ENCODE data around the gene PPP6R1.
A peak's percentile ranks its signal among the peaks of the same experiment; 100 is the strongest.

PPP6R1 gene

DNA sequence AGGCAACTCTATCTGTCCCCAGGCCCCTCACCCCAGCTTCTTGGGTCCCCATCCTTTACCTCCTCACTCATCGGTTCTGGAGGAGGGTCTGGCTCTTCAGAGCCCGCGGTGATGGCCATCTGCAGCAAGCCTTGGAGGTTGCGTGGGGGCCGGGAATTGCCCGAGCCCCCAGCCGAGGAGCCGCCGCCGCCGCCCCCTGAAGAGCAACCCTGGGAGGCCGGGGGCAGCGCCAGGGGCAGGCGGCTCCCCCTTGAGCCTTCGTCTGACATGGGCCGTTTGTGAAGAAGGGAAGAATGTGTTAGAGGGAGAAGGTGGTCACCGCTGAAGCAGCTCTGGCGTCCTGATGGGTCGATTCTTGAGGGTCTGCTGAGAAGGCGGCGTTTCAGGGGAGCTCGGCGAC is 20.5 kb upstream of the PPP6R1 start:
- peak overlapping the region; percentile 82 for H3K27ac ChIP-seq (ENCODE audit: low read length)

GRCh38 chr19:55278391-55279135 is 19.7 kb upstream of the PPP6R1 start:
- Histone ChIP-seq H3K36me3 (ENCODE audit: control insufficient read depth in 2 of 2, insufficient read depth in 2 of 2, low read length in 2 of 2) (peaks cover 11 to 26% of the 10 kb centered on the region in 2 donors), H3K4me1 (ENCODE audit: control insufficient read depth, insufficient read depth, low read length) (peaks cover 15% of the 10 kb centered on the region), H3K27ac (ENCODE audit: low read length) (no peak overlapping the region), H3K9me3 (ENCODE audit: control insufficient read depth in 2 of 2, low read length in 2 of 2) (no peaks in the 10 kb centered on the region), H3K4me3 (ENCODE audit: low read length in 2 of 2) (peak overlapping the region in 1 of 2 donors; percentile 92), H3K9ac (ENCODE audit: low read length in 2 of 2) (no peak overlapping the region), H3K27me3 (ENCODE audit: control insufficient read depth in 1 of 2, insufficient read depth in 2 of 2, low read length in 2 of 2) (no peaks in the 10 kb centered on the region)

More for the DNA sequence above, 20.5 kb upstream of the PPP6R1 start:
- H3K4me3 ChIP-seq (ENCODE audit: low read length in 2 of 2) = peak overlapping the region; percentile 92 to 98
- H3K27me3 ChIP-seq (ENCODE audit: control insufficient read depth in 1 of 2, insufficient read depth in 2 of 2, low read length in 2 of 2) = no peaks in the 10 kb centered on the region
- peaks cover 17% of the 10 kb centered on the region for H3K4me1 ChIP-seq (ENCODE audit: control insufficient read depth, insufficient read depth, low read length)
- peaks cover 11 to 23% of the 10 kb centered on the region in 2 donors for H3K36me3 ChIP-seq (ENCODE audit: control insufficient read depth in 2 of 2, insufficient read depth in 2 of 2, low read length in 2 of 2)
- H3K9me3 ChIP-seq (ENCODE audit: control insufficient read depth in 2 of 2, low read length in 2 of 2) = no peaks in the 10 kb centered on the region
- H3K9ac ChIP-seq (ENCODE audit: low read length in 2 of 2) = peak overlapping the region; percentile 81 to 84

- no peaks in the 10 kb centered on the region for H3K9me3 ChIP-seq (ENCODE audit: control insufficient read depth in 2 of 2, low read length in 2 of 2)
- no peaks in the 10 kb centered on the region for H3K27me3 ChIP-seq (ENCODE audit: control insufficient read depth in 1 of 2, insufficient read depth in 2 of 2, low read length in 2 of 2)
- H3K27ac ChIP-seq (ENCODE audit: low read length) = no peak overlapping the region
- H3K4me3 ChIP-seq (ENCODE audit: low read length in 2 of 2) = no peak overlapping the region
- H3K4me1 ChIP-seq (ENCODE audit: control insufficient read depth, insufficient read depth, low read length) = peaks cover 13% of the 10 kb centered on the region
- peaks cover 11 to 35% of the 10 kb centered on the region in 2 donors for H3K36me3 ChIP-seq (ENCODE audit: control insufficient read depth in 2 of 2, insufficient read depth in 2 of 2, low read length in 2 of 2)
- H3K9ac ChIP-seq (ENCODE audit: low read length in 2 of 2) = no peak overlapping the region
Observed at GRCh38 chr19:55277494-55277893, 18.7 kb upstream of the PPP6R1 start.

DNA sequence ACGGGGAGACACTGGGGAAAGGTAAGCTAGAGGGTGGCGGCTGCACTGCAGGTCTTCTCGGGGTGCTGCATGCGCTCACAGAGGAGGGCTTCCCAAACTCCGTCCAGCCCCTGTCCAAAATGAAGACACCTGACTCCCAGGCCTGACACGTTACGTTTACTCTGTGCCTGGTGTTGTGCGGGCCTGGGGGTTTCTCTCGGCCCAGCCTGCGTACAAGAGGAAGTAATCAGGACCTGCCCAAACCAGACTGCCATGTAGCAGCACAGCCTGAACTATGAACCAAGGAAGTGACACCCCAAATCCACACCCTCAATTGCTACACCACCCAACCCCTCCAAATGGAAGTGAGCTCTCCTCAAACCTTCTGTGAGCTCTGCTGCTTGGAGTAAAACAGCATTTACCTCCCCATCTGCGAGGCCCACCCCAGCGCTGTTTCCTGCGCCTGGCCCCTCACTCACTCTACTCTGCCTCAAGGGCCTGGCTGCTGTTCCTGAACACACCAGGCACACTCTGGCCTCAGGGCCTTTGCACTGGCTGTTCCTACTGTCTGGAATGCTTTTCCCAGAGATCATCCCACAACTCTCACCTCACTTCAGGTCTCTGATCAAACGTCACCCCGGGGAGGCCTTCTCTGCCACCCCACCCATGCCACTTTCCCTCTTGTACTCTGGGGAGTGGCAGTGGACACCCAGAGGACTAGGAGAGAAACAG is 18.1 kb upstream of the PPP6R1 start:
- no peak overlapping the region for H3K27ac ChIP-seq (ENCODE audit: low read length)
- no peak overlapping the region for H3K9ac ChIP-seq (ENCODE audit: low read length in 2 of 2)
- peaks cover 13% of the 10 kb centered on the region for H3K4me1 ChIP-seq (ENCODE audit: control insufficient read depth, insufficient read depth, low read length)
- H3K4me3 ChIP-seq (ENCODE audit: low read length in 2 of 2) = no peak overlapping the region
- H3K36me3 ChIP-seq (ENCODE audit: control insufficient read depth in 2 of 2, insufficient read depth in 2 of 2, low read length in 2 of 2) = peaks cover 11 to 38% of the 10 kb centered on the region in 2 donors
- H3K27me3 ChIP-seq (ENCODE audit: control insufficient read depth in 1 of 2, insufficient read depth in 2 of 2, low read length in 2 of 2) = no peaks in the 10 kb centered on the region
- no peaks in the 10 kb centered on the region for H3K9me3 ChIP-seq (ENCODE audit: control insufficient read depth in 2 of 2, low read length in 2 of 2)

DNA sequence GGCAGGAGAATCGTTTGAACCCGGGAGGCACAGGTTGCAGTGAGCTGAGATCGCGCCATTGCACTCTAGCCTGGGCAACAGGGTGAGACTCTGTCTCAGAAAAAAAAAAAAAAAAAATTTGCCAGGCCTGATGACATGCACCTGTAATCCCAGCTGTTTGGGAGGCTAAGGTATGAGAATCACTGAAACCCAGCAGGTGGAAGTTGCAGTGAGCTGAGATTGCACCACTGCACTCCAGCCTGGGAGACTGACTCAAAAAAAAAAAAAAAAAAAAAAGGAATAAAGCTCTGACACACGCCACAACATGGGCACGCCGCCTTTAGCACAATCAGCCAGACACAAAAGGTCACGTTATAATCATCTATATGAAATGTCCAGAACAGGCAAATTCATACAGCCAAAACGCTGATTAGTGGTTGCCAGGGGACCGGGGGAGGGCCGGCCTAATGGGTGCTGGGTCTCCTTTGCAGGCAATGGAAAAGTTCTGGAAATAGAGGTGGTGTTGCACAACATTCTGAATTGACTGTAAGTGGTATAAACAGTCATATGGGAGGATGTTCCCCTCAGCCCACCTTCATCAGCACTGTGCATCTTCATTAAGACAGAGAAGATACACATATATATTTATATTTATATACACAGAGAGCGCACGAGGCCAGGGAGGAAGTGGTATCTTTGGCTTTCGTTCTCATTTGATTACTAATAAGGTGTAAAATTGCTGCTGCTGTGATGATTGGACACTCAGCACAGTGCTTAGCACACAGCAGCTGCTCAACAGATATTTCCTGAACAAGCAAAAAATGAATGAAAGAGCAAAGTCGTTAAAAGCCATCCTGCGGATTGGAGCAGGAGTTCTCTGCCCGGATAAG is 17.3 kb upstream of the PPP6R1 start:
- no peak overlapping the region for H3K9ac ChIP-seq (ENCODE audit: low read length in 2 of 2)
- H3K27ac ChIP-seq (ENCODE audit: low read length) = no peak overlapping the region
- no peaks in the 10 kb centered on the region for H3K27me3 ChIP-seq (ENCODE audit: control insufficient read depth in 1 of 2, insufficient read depth in 2 of 2, low read length in 2 of 2)
- no peaks in the 10 kb centered on the region for H3K9me3 ChIP-seq (ENCODE audit: control insufficient read depth in 2 of 2, low read length in 2 of 2)
- no peak overlapping the region for H3K4me3 ChIP-seq (ENCODE audit: low read length in 2 of 2)
- peaks cover 11 to 38% of the 10 kb centered on the region in 2 donors for H3K36me3 ChIP-seq (ENCODE audit: control insufficient read depth in 2 of 2, insufficient read depth in 2 of 2, low read length in 2 of 2)
- peaks cover 13% of the 10 kb centered on the region for H3K4me1 ChIP-seq (ENCODE audit: control insufficient read depth, insufficient read depth, low read length)

DNA sequence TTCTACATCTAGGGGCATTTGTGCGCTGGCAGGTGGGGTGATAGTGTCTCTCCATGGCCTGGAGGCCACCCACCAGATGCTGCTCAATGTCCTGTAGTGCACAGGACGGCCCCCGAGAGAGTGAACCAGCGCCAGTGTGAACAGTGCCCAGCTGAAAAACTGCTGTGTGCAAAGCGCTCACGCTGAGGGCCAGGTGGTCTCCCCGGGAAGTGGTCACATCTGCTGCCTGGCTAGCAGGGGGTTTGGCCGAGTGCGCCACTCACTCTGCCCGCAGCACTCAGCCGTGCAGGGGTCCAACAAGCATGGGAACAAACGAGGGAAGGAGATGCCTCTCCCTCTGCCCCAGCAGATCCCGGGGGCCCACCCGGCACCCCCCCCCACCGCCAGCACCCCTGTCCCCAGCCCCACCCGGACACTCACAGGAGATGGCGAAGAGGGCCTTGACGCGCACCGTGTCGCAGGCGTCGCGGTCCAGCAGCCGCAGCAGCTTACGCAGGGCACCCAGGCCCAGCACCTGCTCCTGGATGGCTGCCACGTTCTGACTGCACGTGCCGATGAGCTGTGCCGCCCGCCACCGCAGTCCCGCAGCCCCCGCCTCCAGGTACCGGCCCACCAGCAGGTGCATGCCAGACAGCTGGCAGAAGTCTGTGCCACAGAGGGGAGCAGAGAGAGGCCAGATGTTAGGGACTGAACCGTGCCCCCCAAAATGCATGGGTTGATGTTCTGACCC is 15.3 kb upstream of the PPP6R1 start:
- Histone ChIP-seq H3K36me3 (ENCODE audit: control insufficient read depth in 2 of 2, insufficient read depth in 2 of 2, low read length in 2 of 2) (peaks cover 11 to 44% of the 10 kb centered on the region in 2 donors), H3K9ac (ENCODE audit: low read length in 2 of 2) (no peak overlapping the region), H3K4me1 (ENCODE audit: control insufficient read depth, insufficient read depth, low read length) (peaks cover 2% of the 10 kb centered on the region), H3K27ac (ENCODE audit: low read length) (no peak overlapping the region), H3K4me3 (ENCODE audit: low read length in 2 of 2) (no peak overlapping the region), H3K27me3 (ENCODE audit: control insufficient read depth in 1 of 2, insufficient read depth in 2 of 2, low read length in 2 of 2) (no peaks in the 10 kb centered on the region), H3K9me3 (ENCODE audit: control insufficient read depth in 2 of 2, low read length in 2 of 2) (no peaks in the 10 kb centered on the region)

DNA sequence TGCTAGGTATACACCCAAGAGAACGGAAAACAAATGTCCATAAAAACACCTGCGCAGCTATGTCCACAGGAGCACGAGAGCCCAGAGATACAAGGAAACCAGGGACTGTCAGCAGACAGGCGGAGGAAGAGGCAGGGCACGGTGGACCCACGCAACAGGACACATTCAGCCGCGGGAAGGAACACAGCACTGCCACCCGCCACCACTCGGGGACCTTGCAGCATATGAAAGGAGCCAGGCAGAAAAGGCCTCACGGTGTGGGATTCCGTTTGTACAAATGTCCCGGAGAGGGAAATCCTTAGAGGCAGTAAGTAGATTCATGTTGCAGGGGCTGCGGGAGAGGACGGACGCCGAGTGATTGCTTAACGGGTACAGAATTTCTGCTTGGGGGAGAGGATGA is 13.3 kb upstream of the PPP6R1 start:
- H3K4me3 ChIP-seq (ENCODE audit: low read length in 2 of 2) = no peak overlapping the region
- H3K27ac ChIP-seq (ENCODE audit: low read length) = no peak overlapping the region
- no peak overlapping the region for H3K9ac ChIP-seq (ENCODE audit: low read length in 2 of 2)
- no peaks in the 10 kb centered on the region for H3K9me3 ChIP-seq (ENCODE audit: control insufficient read depth in 2 of 2, low read length in 2 of 2)
- no peaks in the 10 kb centered on the region for H3K4me1 ChIP-seq (ENCODE audit: control insufficient read depth, insufficient read depth, low read length)
- H3K36me3 ChIP-seq (ENCODE audit: control insufficient read depth in 2 of 2, insufficient read depth in 2 of 2, low read length in 2 of 2) = peaks cover 10 to 38% of the 10 kb centered on the region in 2 donors
- no peaks in the 10 kb centered on the region for H3K27me3 ChIP-seq (ENCODE audit: control insufficient read depth in 1 of 2, insufficient read depth in 2 of 2, low read length in 2 of 2)

GRCh38 chr19:55270172-55270942 is 11.5 kb upstream of the PPP6R1 start:
- Histone ChIP-seq H3K36me3 (ENCODE audit: control insufficient read depth in 2 of 2, insufficient read depth in 2 of 2, low read length in 2 of 2) (peaks cover 2 to 28% of the 10 kb centered on the region in 2 donors), H3K4me1 (ENCODE audit: control insufficient read depth, insufficient read depth, low read length) (no peaks in the 10 kb centered on the region)

DNA sequence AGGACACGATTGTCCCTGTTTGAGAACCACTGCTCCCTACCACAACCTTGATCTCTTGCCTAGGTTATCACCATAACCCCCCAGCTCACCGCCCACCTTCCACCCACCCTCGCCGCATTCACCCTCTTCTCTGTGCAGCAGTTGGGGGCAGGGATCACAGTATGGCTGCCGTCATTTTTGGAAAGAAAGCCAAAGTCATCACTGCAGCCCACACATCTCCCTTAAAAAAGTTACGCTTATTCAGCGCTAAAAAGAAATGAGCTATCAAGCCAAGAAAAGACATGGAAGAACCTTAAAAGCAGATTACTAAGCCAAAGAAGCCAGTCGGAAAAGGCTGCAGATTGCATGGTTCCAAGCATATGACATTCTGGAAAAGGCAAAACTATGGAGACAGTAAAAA is 10.5 kb upstream of the PPP6R1 start:
- Histone ChIP-seq H3K4me3 (ENCODE audit: low read length in 2 of 2) (no peak overlapping the region), H3K9me3 (ENCODE audit: control insufficient read depth in 2 of 2, low read length in 2 of 2) (no peaks in the 10 kb centered on the region), H3K9ac (ENCODE audit: low read length in 2 of 2) (no peak overlapping the region), H3K4me1 (ENCODE audit: control insufficient read depth, insufficient read depth, low read length) (no peaks in the 10 kb centered on the region), H3K27ac (ENCODE audit: low read length) (no peak overlapping the region), H3K36me3 (ENCODE audit: control insufficient read depth in 2 of 2, insufficient read depth in 2 of 2, low read length in 2 of 2) (peaks cover 2 to 26% of the 10 kb centered on the region in 2 donors), H3K27me3 (ENCODE audit: control insufficient read depth in 1 of 2, insufficient read depth in 2 of 2, low read length in 2 of 2) (no peaks in the 10 kb centered on the region)

More at GRCh38 chr19:55270172-55270942, 11.5 kb upstream of the PPP6R1 start:
- Histone ChIP-seq H3K27me3 (ENCODE audit: control insufficient read depth in 1 of 2, insufficient read depth in 2 of 2, low read length in 2 of 2) (no peaks in the 10 kb centered on the region), H3K9ac (ENCODE audit: low read length in 2 of 2) (no peak overlapping the region), H3K9me3 (ENCODE audit: control insufficient read depth in 2 of 2, low read length in 2 of 2) (no peaks in the 10 kb centered on the region), H3K27ac (ENCODE audit: low read length) (no peak overlapping the region), H3K4me3 (ENCODE audit: low read length in 2 of 2) (no peak overlapping the region)

All from stomach smooth muscle (tissue), 2 donors.